ENCODE data around the gene FAM241B. TPM values are rescaled to one million over a fixed set of nuclear protein-coding genes. Genes with fewer than 3 reads are reported as not detected.

Gene FAM241B
- total RNA-seq, 4 donors from 2014 or later: 1.1 to 2.6 (median 2.5) TPM; not detected in 1

DNA sequence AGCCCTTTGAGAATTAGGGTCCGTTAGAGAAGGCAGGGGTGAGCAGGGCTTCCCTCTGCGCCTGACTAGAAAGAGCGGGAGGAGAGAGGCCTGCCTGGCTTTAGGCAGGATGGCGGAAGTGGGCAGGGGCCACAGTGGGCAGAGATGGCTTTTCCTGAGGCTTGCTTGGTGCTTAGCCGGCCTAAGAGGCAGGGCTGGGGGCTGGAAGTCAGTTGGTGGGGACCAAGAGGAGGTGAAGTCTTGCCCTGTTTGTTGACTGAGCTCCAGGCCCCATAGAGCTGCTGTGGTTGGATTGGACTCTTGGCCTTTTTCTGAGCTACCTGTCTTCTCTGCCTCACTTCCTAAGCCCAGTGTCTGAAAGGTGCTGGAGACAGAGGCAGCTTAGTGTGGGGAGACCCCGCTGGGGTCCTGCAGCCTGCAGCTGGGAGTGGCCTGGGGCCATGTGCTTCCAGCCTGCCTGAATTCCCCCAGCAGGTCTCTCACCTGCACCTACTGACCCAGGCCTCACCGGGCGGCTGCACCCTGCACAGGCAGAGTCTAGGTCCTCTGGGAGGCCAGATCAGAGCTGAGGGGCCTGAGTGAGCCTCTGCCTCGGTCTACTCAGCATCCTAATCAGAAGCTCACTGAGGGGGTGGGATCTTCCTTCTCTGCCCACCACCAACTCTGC is 4.8 kb downstream of the FAM241B start:
- intact Hi-C loops (cut with DNase I; ENCODE audit: low total_unique reads): loop anchor here (5.0 to 10.0 kb wide), 4 partner anchors 198 to 280 kb away; no protein-coding TSS in a partner anchor
- DNase-seq (no peak), ATAC-seq (no peak)
- in situ Hi-C loops (cut with MboI; ENCODE audit: low sequenced_read_pairs in 4 of 4): loop anchor here (5.0 to 25.0 kb wide), 7 partner anchors 118 to 398 kb away; no protein-coding TSS in a partner anchor
- Histone ChIP-seq H3K27ac (no peak overlapping the region), H3K4me1 (no peaks in the 10 kb centered on the region), H3K9me3 (no peaks in the 10 kb centered on the region), H3K36me3 (no peaks in the 10 kb centered on the region), H3K4me3 (no peak overlapping the region), H3K27me3 (peaks cover 0 to 3% (median 1%) of the 10 kb centered on the region in 3 donors)
- TF ChIP-seq POLR2A (IDR thresholded peaks at IDR 0.05) (no peak), CTCF (IDR thresholded peaks at IDR 0.05 in 4 of 5, conservative IDR thresholded peaks at IDR 0.05 in 1 of 5) (no peak)

DNA sequence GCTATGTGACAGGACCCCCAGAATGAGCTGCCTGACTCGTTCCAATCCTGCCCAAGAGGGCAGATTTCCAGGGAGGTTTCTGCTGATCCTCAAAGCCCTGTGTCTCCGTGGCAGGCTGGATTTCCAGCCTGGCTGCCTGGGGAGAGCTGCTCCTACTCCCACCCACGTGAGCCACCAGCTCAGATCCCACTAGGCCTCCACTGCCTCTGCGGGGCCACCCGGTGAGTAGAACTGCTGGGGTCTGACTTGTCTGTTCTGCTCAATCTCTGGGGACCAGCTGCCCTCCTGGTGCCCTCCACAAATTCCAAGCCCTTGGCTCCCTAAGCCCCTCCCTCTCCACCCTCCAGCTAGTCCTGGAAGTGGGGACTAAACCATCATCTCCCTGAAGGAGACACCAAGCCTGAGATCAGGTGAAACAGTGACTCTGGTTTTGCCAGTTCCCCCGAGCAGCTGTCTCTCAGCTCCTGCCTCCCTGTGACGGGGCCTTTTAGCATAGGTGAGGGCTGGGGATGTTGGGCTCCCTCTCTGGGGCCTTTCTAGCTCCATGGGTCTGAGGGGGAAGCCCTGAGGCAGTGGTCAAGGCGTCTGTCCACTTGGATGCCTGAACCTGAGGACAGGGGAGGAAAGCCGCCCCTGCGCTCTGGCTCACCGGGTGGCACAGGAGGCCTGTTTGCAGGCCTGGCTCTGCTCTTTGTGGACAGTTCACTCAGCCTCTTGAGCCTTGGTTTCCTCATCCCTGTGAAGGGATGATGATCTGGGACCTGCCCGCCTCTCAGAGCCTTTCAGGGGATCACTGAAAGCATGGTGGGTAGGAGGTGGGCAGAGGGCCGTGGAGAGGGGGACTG is 5.6 kb downstream of the FAM241B start:
- TF ChIP-seq POLR2A (IDR thresholded peaks at IDR 0.05) (no peak), CTCF (IDR thresholded peaks at IDR 0.05 in 4 of 5, conservative IDR thresholded peaks at IDR 0.05 in 1 of 5) (no peak)
- intact Hi-C loops (cut with DNase I; ENCODE audit: low total_unique reads): loop anchor here (5.0 to 10.0 kb wide), 3 partner anchors 198 to 279 kb away; no protein-coding TSS in a partner anchor
- Histone ChIP-seq H3K27me3 (no peaks in the 10 kb centered on the region), H3K4me1 (no peaks in the 10 kb centered on the region), H3K36me3 (no peaks in the 10 kb centered on the region), H3K27ac (no peak overlapping the region), H3K9me3 (no peaks in the 10 kb centered on the region), H3K4me3 (no peak overlapping the region)
- ATAC-seq (no peak), DNase-seq (no peak)
- in situ Hi-C loops (cut with MboI; ENCODE audit: low sequenced_read_pairs in 4 of 4): loop anchor here (10.0 to 25.0 kb wide), 6 partner anchors 121 to 398 kb away; no protein-coding TSS in a partner anchor

- no peak for ATAC-seq
- no peak for DNase-seq
Observed at GRCh38 chr10:69636273-69636575, 6.2 kb downstream of the FAM241B start.

More at GRCh38 chr10:69636273-69636575, 6.2 kb downstream of the FAM241B start:
- Histone ChIP-seq H3K4me1 (no peaks in the 10 kb centered on the region), H3K36me3 (no peaks in the 10 kb centered on the region), H3K4me3 (no peak overlapping the region), H3K27me3 (no peaks in the 10 kb centered on the region), H3K27ac (no peak overlapping the region), H3K9me3 (no peaks in the 10 kb centered on the region)
- intact Hi-C loops (cut with DNase I; ENCODE audit: low total_unique reads) (loop anchor here (5.0 to 10.0 kb wide), 3 partner anchors 199 to 279 kb away; no protein-coding TSS in a partner anchor), in situ Hi-C loops (cut with MboI; ENCODE audit: low sequenced_read_pairs in 4 of 4) (loop anchor here (10.0 to 25.0 kb wide), 6 partner anchors 121 to 399 kb away; no protein-coding TSS in a partner anchor)
- no peak for TF ChIP-seq POLR2A (IDR thresholded peaks at IDR 0.05)
- TF ChIP-seq CTCF (IDR thresholded peaks at IDR 0.05 in 4 of 5, conservative IDR thresholded peaks at IDR 0.05 in 1 of 5): no peak

All from gastrocnemius medialis (tissue), 4 donors.